Smooth muscle cell (in vitro differentiated cells): ENCODE measurements around the gene DOCK6. TPM values are rescaled to one million over a fixed set of nuclear protein-coding genes. Genes with fewer than 3 reads are reported as not detected.

Source experiments
- DNase-seq: peaks from one replicate; lab custom pipeline; 2025; ENCODE audit not compliant: unreplicated experiment; lab: John Stamatoyannopoulos, UW
- H2AFZ ChIP-seq: fragments of 200-600 bp; sonication (generic); 2 replicates; pipeline ENCODE4 v1.6.0; 2016; ENCODE audit warnings: antibody characterized with exemption, low read depth, mild to moderate bottlenecking
- H3F3A ChIP-seq: fragments of 200-600 bp; sonication (generic); 2 replicates; pipeline ENCODE4 v1.6.0; 2017; ENCODE audit warnings: antibody characterized with exemption, low read depth
- H3K27ac ChIP-seq: fragments of 200-600 bp; sonication (generic); 2 replicates; pipeline ENCODE4 v1.5.1; 2016; ENCODE audit warnings: low read depth, mild to moderate bottlenecking
- H3K27me3 ChIP-seq: fragments of 200-600 bp; sonication (generic); 2 replicates; pipeline ENCODE4 v1.6.1; 2016; ENCODE audit warnings: low read depth, mild to moderate bottlenecking
- H3K36me3 ChIP-seq: fragments of 200-600 bp; sonication (generic); 2 replicates; pipeline ENCODE4 v1.5.1; 2016; ENCODE audit warnings: low read depth
- H3K4me1 ChIP-seq: fragments of 200-600 bp; sonication (generic); 2 replicates; pipeline ENCODE4 v1.5.1; 2016; ENCODE audit warnings: low read depth
- H3K4me2 ChIP-seq: fragments of 200-600 bp; sonication (generic); 2 replicates; pipeline ENCODE4 v1.6.0; 2016; ENCODE audit warnings: mild to moderate bottlenecking
- H3K4me3 ChIP-seq: fragments of 200-600 bp; sonication (generic); 2 replicates; pipeline ENCODE4 v1.5.1; 2016; ENCODE audit warnings: mild to moderate bottlenecking
- H3K79me2 ChIP-seq: fragments of 200-600 bp; sonication (generic); 2 replicates; pipeline ENCODE4 v1.6.0; 2016; ENCODE audit warnings: low read depth, mild to moderate bottlenecking
- H3K9ac ChIP-seq: fragments of 200-600 bp; sonication (generic); 2 replicates; pipeline ENCODE4 v1.6.0; 2016; ENCODE audit warnings: low read depth
- H3K9me3 ChIP-seq: fragments of 200-600 bp; sonication (generic); replicated peaks from 2 replicates; pipeline ENCODE4 v1.5.1; 2016; ENCODE audit warnings: low read depth
- H4K20me1 ChIP-seq: fragments of 200-600 bp; sonication (generic); 2 replicates; pipeline ENCODE4 v1.6.0; 2016; ENCODE audit warnings: low read depth
- WGBS: methylation state at CpG from one replicate; pipeline ENCODE4 v1.1.7; 2016; ENCODE audit warnings: low lambda C conversion rate; 5-methylcytosine and 5-hydroxymethylcytosine counted together
- polyA plus RNA-seq: library from polyadenylated mRNA; unstranded; fragments of >200 nt; fragmentation: Nextera tagmentation; extraction: Ambion mirVana; gene quantifications from 2 replicates; pipeline ENCODE4 v1.2.1, GENCODE V29; 2016
- total RNA-seq: library from RNA; depleted of rRNA; stranded (reverse); fragments of >200 nt; gene quantifications from 2 replicates; pipeline ENCODE4 v1.2.3, GENCODE V29; 2014
- TF ChIP-seq, protein P1 (sequence below): fragments of 200-600 bp; sonication (generic); IDR thresholded peaks from 2 replicates; pipeline ENCODE4 v1.5.1; 2017; ENCODE audit warnings: borderline replicate concordance, mild to moderate bottlenecking, antibody characterized with exemption; ENCODE audit not compliant: insufficient read depth, poor library complexity, severe bottlenecking

The DOCK6 gene
- total and polyA plus RNA-seq, 2 experiments from 2014 or later: 13.8 to 14.8 TPM

DNA sequence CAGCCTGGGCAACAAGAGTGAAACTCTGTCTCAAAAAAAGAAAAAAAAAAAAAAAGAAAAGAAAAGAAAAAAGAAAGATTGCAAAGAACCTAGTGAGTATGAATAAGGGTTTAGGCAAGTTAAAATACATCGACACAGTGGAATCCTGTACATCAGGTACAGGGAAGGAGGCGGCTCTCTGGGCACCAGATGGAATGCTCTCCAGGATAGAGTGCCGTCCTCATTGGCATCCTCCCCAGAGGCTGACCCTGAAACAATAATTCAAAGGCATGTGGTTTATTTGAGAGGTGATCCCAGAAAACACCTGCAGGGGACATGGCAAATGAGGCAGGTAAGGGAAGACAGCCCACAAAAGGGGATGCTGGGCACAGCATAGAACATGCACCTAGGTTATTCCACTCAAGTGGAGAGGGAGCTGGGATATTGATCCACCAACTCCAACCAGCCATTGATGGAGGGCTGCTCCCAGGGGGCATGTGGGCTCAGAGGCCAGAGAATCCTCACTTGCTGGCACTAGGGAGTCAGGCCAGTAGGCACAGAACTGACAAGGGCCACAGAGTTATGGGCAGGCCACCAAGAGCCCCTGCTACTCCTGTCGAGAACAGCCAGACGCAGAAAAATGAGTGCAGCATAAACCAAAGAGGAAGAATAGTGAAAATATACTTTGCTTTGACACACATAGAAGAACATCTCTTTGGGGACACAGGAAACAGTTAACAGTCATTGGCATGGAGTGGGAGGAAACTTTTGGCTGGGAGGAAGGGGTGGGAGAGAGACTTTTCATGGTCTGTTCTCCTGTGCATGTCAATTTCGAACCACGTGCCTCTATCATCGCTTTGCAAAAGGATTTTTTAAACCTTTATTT, 37.9 kb upstream of the DOCK6 start:
- Histone ChIP-seq H3K4me3 (no peak overlapping the region), H3K4me2 (no peak overlapping the region)
- 81% methylated on average over 8 of the region's 8 CpGs for WGBS

DNA sequence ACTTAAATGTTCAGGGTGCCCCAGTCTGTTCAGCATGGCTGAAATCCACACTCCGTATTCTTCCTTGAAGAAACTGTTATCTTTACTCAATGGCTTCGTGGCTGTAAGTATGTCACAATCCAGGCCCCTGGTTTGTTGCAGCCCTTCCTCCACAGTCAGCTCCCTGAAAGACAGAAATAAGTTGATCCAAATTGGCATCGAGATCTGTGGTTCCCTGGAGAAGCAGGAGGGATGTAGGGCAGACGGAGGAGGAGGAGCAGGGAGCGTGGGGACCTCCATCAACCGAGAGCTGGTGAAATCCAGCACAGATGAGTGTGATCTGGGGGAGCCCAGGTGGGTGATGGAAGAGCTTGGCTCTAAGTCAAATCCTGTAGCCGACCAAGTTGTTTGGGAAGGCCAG, 33.9 kb upstream of the DOCK6 start:
- WGBS: 42% methylated on average over 7 of the region's 7 CpGs

More for the DNA sequence above, 37.9 kb upstream of the DOCK6 start:
- Histone ChIP-seq H3K27me3 (no peaks in the 10 kb centered on the region), H4K20me1 (no peaks in the 10 kb centered on the region), H3K4me1 (no peaks in the 10 kb centered on the region), H3K27ac (no peak overlapping the region), H3K36me3 (no peaks in the 10 kb centered on the region), H3K9ac (no peak overlapping the region), H3K9me3 (no peaks in the 10 kb centered on the region), H3K79me2 (no peaks in the 10 kb centered on the region), H2AFZ (no peak overlapping the region), H3F3A (no peaks in the 10 kb centered on the region)
- DNase-seq: no peak
- TF ChIP-seq, protein P1, sequence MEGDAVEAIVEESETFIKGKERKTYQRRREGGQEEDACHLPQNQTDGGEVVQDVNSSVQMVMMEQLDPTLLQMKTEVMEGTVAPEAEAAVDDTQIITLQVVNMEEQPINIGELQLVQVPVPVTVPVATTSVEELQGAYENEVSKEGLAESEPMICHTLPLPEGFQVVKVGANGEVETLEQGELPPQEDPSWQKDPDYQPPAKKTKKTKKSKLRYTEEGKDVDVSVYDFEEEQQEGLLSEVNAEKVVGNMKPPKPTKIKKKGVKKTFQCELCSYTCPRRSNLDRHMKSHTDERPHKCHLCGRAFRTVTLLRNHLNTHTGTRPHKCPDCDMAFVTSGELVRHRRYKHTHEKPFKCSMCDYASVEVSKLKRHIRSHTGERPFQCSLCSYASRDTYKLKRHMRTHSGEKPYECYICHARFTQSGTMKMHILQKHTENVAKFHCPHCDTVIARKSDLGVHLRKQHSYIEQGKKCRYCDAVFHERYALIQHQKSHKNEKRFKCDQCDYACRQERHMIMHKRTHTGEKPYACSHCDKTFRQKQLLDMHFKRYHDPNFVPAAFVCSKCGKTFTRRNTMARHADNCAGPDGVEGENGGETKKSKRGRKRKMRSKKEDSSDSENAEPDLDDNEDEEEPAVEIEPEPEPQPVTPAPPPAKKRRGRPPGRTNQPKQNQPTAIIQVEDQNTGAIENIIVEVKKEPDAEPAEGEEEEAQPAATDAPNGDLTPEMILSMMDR: no peak

DNA sequence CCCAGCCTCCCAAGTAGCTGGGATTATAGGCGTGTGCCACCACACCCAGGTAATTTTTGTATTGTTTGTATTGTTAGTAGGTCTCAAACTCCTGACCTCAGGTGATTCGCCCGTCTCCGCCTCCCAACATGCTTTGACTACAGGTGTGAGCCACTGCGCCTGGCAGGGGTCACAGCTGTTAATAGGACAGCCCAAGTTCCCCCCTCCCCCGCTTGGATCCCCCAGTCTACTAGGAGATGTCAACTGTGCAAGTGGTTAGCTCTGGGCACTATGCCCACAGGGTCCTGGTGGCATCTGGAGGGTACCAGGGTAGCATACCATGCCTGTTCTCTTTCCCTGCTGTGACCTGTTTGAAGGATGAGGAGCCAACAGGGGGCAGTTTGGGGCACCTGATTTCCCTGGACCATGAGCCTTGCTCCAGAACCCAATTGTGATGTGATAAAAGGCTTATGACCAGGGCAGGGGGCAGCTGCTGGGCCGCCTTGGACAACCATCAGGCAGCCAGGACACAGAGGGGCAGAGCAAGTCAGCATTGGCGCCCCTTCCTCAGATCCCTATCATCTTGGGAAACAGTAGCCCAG, 33.4 kb upstream of the DOCK6 start, which contains the start of gene TSPAN16:
Gene TSPAN16, plus strand, starts transcription at position 496 of the 581 bp plus-strand sequence. CDS start 138 bp downstream, outside the sequence.
- H3F3A ChIP-seq: no peaks in the 10 kb centered on the region
- H3K79me2 ChIP-seq: no peaks in the 10 kb centered on the region
- no peaks in the 10 kb centered on the region for H3K4me1 ChIP-seq
- TF ChIP-seq, protein P1: no peak
- no peak within 1 kb of the TSS for H2AFZ ChIP-seq
- H3K4me3 ChIP-seq: no peak within 1 kb of the TSS
- 91% methylated on average over 8 of the region's 8 CpGs for WGBS
- H4K20me1 ChIP-seq: no peaks in the 10 kb centered on the region
- H3K4me2 ChIP-seq: no peak within 1 kb of the TSS
- no peak within 1 kb of the TSS for H3K9ac ChIP-seq
- H3K36me3 ChIP-seq: no peaks in the 10 kb centered on the region
- no peak for DNase-seq
- H3K27ac ChIP-seq: no peak within 1 kb of the TSS
- H3K27me3 ChIP-seq: no peaks in the 10 kb centered on the region
- H3K9me3 ChIP-seq: no peaks in the 10 kb centered on the region

More for the DNA sequence above, 33.9 kb upstream of the DOCK6 start:
- H3K27ac ChIP-seq: no peak overlapping the region
- H2AFZ ChIP-seq: no peak overlapping the region
- H3K9me3 ChIP-seq: no peaks in the 10 kb centered on the region
- no peak overlapping the region for H3K4me3 ChIP-seq
- H3K79me2 ChIP-seq: no peaks in the 10 kb centered on the region
- TF ChIP-seq, protein P1: no peak
- H3F3A ChIP-seq: no peaks in the 10 kb centered on the region
- no peaks in the 10 kb centered on the region for H4K20me1 ChIP-seq
- H3K4me1 ChIP-seq: no peaks in the 10 kb centered on the region
- no peaks in the 10 kb centered on the region for H3K27me3 ChIP-seq
- no peak overlapping the region for H3K4me2 ChIP-seq
- no peak for DNase-seq
- no peaks in the 10 kb centered on the region for H3K36me3 ChIP-seq
- H3K9ac ChIP-seq: no peak overlapping the region
